Keratinocyte (primary cell): Measurements from ENCODE around the gene MCRIP2.

Experiments
- CTCF ChIP-seq, 3 experiments: IDR thresholded peaks in 1 of 3; conservative IDR thresholded peaks in 1 of 3; optimal IDR thresholded peaks in 1 of 3; 2 replicates in 2 of 3; 3 replicates in 1 of 3; pipeline versions ENCODE3 to v1.5.1; 2011; ENCODE audit warnings: low read length in 3 of 3, mild to moderate bottlenecking in 3 of 3, moderate library complexity in 2 of 3, control low read depth in 1 of 3, inconsistent platforms in 1 of 3; ENCODE audit not compliant: insufficient read depth in 2 of 3; ENCODE audit errors: extremely low read depth in 1 of 3
- EZH2 ChIP-seq: IDR thresholded peaks from one replicate; pipeline ENCODE4 v1.6.1; 2012; ENCODE audit warnings: inconsistent platforms, mild to moderate bottlenecking, low read length, moderate library complexity

GRCh38 chr16:682493-683395 lies 41.1 kb downstream of the MCRIP2 start:
- TF ChIP-seq CTCF (optimal IDR thresholded peaks at IDR 0.05 in 1 of 3, IDR thresholded peaks at IDR 0.05 in 1 of 3, conservative IDR thresholded peaks at IDR 0.05 in 1 of 3; ENCODE audit: extremely low read depth in 1 of 3, insufficient read depth in 2 of 3, low read length in 3 of 3) (no peak), EZH2 (no peak)
